ENCODE results near the gene PTGFRN.
"Not testable (repeated sequence)": the region's sequence is repeated elsewhere in the genome, so short reads cannot be mapped to it uniquely, and the experiment has no call there.

The PTGFRN gene

DNA sequence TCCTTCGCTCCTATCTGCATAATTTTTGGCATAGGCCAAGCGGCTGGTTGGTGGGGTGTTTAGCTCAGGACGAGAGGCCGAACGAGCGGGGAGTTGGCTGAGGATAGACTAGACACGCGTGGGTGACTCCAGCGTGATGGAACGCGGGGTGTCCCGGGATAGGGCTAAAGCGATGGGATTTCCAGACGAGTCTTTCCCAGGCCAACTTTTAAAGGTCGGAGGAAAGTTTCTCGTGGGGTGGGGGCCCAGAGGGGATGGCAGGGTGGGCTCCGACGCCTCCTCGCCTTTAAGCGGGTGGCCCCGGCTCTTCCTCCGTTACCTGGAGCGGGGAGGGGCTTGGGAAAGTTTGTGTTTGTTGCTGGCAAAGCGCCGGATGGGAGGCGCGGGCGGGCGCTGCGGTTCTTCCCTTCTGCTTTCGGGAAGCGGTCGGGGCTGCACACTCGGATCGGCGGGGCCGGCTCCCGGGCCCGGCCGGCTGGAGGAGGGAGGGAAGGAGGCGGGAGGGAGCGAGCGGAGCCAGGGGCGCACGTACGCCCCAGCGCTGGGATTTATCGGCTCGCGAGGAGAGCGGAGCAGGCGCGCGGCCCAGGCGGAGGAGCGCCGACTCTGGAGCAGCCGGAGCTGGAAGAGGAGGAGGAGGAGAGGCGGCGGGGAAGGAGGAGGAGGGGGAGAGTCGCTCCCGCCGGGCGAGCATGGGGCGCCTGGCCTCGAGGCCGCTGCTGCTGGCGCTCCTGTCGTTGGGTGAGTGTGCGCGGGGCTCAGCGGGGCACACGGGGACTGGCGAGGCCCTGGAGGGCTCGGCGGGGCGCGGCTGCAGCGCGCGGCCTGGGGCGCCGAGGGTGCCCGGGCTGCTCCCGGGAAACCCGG is at the start of gene PTGFRN:
Gene PTGFRN, plus strand, starts transcription at position 405 of the 867 bp plus-strand sequence. Its CDS starts 288 bp downstream, at position 693.
- no peak for FAIRE-seq

DNA sequence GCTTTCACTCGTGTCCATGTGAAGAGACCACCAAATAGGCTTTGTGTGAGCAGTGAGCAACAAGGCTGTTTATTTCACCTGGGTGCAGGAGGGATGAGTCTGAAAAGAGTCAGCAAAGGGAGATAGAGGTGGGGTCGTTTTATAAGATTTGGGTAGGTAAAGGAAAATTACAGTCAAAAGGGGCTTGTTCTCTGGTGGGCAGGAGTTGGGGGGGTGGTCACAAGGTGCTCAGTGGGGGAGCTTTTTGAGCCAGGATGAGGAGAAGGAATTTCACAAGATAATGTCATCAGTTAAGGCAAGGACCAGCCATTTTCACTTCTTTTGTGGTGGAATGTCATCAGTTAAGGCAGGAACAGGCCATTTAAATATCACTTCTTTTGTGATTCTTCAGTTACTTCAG is 49.5 kb upstream of the PTGFRN start:
- not testable (repeated sequence) for FAIRE-seq

DNA sequence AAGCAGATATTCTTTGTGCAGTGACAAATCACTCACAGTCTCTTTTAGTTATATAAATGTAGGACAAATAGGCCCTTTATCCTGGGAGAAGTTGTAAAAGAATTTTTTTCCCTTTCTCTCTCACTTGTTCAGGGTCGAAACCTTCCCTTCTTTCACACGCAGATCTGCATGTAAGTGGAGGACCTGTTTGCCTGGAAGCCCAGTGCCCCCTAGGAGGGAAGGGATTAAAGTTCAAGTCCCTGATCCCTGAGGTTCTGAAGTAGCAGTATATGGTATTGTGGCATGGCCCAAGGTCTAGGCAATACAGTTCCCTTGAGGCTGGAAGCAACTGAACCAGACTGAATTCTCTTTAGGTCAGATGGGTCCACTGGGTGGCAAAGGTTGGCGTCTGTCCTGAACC is 48.6 kb upstream of the PTGFRN start:
- FAIRE-seq: no peak

DNA sequence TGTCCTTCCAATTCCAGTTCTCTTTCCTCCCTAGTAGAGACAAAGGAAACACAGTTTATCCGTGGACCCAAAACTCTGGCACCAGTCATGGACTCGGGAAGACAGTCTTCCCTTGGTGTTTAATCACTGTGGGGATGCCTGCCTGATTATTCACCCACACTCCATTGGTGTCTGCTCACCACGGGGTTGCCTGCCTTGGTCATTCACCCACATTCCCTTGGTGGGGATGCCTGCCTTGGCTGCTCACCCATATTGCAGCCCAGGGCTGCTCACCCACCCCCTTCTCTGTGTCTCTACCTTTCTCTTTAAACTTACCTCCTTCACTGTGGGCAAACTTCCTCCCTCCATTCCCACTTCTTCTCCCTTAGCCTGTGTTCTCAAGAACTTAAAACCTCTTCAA is 46.7 kb upstream of the PTGFRN start:
- FAIRE-seq: not testable (repeated sequence)

DNA sequence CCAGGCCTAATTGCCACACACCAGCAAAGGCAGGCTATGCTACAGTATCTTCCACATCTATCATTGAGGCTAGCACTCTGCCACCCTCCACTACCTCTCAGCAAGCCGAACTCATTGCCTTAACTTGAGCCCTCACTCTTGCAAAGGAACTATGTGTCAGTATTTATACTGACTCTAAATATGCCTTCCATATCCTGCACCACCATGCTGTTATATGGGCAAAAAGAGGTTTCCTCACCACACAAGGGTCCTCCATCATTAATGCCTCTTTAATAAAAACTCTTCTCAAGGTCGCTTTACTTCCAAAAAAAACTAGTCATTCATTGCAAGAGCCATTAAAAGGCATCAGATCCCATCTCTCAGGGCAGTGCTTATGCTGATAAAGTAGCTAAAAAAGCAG is 43.2 kb upstream of the PTGFRN start:
- not testable (repeated sequence) for FAIRE-seq

DNA sequence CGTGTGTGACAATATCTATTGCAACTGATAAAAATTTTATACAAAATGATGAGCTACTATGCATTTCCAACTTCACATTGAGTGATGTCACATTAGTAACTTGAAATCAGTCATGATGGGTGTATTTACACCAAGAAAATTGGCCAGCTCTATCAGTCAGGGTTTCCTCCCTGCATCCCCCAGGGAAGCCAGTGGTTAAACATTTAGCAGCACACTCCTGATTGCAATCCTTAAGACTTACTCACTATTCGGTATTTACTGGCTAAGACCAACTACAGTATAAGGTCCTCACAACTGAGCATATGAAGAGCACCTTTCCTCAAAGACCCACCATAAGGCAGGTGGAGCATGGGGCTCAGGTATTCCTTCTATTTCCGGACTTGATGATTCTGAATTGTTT is 41.3 kb upstream of the PTGFRN start:
- FAIRE-seq: no peak

DNA sequence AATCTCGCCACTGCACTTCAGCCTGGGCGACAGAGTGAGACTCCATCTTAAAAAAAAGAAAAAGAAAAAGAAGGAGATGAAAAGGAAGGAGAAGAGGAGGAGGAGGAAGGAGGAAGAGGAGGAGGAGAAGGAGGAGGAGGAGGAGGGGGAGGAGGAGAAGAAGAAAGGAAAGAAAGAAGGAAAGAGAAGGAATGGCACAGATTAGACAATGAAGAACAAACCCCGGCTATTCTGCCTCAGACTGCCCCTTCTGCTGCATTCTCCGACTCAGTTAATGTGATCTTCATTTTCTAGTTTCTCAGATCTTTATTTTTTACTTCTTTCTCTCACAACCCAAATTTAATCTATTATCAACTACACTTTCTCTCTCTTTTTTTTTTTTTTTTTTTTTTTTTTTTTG is 40.1 kb upstream of the PTGFRN start:
- no peak for FAIRE-seq

DNA sequence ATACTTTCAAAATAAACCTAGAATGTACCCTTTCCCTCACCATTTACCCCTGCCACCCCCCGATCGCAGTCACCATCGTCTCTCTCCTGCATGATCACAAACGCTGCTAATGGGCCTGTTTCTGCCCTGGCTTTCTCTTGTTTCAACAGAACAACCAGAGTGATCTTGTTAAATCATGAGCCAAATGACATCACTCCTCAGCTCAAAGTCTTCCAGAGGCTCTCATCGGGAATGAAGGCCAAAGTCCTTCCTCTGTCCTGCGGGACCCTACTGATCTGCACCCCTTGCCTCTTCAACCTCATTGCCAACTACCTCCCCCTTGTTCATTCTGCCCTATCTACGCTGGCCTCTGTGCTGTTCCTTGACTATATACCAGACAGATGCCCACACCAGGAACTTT is 39.4 kb upstream of the PTGFRN start:
- FAIRE-seq: no peak

DNA sequence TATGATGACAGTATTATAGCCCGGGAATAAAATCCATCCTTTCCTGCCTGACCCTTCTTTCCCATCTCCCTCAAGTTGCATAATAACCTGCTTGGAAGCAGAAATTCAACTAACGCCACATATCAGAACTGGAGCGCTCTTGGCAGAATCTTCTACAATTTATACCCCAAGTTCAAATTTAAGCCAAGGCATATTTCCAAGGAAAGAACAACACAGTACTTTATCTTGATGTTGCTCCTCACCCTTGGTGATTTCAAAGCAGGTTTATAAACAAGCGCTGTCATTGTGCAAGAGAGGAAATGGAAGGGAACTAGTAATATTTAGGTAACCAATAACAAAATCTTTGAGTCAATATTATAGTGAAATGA is 38.0 kb upstream of the PTGFRN start:
- no peak for FAIRE-seq

DNA sequence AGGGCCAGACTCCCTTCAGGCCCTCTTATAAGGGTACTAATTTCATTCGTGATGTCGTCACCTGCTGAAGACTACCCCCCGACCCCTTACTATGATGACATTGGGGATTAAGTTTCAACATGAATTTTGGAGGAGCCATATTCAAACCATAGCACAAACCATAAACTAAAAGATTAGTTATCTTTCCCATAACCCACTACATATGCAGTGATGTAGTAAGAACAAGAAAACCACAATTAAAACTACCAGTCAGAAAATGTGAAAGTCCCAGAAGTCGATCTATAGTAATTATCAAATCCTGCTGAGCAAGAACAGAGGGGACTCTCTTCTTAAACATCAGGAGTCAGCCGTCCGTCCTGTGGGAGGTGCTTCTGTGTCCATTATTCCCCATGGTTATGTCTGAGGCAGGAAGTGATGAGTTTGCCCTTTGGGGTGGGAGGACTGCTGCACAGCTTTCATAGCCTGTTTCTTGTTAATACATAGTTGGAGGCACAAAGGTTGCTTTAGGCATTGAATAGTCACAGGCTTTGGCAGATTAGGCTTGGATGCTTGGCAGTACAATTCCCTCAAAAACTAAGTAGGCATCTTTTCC is 35.9 kb upstream of the PTGFRN start:
- no peak for FAIRE-seq

DNA sequence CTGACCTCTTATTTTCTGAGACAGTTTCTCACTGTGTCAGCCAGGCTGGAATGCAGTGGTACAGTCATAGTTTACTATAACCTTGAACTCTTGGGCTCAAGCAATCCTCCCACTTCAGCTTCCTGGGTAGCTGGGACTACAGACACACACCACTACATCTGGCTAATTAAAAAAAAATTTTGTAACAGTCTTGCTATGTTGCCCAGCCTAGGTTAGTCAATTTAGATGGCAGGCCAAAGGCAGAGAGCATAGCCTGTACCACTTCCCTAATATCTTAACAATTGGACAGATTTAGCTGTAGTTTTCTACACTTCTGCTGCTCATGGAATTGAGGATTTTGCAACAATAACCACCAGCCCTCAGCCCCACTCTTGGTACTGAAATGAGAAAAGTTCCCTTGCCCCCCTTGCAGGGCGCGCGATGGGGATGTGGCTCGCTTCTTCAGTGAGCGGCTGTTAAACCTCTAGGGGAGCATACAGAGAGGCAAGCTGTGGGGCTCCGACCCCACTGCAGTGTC is 34.9 kb upstream of the PTGFRN start:
- no peak for FAIRE-seq

DNA sequence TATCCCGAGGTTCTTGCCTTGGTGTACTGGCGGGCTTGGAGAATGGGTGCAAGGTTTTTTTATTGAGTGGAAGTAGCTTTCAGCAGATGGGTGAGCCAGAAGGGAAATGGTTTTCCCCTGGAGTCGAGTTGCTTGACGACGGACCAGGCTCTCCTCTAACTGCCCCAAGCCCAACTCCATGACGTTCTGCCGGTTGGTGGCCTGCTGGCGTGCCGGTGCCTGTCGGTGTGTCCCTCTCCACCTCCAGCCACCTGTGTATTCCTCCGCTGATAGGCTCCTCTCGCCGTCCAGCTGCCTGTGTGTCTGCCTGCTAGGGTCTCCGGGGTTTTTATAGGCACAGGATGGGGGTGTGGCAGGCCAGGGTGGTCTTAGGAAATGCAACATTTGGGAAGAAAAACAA is 34.3 kb upstream of the PTGFRN start:
- no peak for FAIRE-seq

DNA sequence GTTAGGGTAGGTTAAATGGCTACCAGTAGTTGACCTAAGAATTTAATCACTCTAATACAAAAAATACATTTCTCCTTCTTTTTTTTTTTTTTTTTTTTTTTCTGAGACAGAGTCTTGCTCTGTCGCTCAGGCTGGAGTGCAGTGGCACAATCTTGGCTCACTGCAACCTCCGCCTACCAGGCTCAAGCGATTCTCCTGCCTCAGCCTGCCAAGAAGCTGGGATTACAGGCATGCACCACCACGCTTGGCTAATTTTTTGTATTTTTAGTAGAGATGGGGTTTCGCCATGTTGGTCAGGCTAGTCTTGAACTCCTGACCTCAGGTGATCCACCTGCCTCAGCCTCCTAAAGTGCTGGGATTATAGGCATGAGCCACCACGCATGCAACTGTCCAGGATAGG is 33.8 kb upstream of the PTGFRN start:
- not testable (repeated sequence) for FAIRE-seq

DNA sequence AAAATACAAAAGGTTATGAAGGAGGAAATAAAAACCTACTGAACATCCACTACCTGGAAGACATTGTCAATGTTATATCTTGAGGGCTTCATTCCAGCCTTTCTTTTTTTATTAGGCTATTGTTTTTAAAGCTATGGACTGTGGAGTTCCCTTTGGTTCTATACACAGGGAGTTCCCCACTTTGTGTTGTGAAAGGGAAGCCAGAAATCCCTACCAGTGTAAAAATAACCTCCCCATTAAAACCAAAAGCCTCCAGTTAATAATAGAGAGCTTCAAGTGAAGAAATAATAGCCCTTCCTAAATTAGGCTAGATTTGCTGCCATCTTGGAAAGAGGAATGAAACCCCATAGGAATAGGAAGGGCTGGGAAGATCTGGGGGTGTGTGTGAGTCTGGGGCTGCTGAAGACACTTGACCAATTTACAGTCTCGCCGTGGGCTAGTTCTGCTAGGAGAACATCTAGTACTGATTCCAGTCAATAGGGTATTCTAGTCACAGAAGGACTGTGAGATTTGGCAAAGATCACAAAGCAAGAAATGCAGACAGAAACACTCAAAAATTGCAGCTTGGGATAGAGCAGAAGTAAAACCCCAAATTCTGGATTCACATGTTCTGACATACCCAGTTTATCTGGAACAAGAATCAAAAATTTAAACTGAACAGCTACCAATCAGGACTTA is 32.4 kb upstream of the PTGFRN start:
- no peak for FAIRE-seq

DNA sequence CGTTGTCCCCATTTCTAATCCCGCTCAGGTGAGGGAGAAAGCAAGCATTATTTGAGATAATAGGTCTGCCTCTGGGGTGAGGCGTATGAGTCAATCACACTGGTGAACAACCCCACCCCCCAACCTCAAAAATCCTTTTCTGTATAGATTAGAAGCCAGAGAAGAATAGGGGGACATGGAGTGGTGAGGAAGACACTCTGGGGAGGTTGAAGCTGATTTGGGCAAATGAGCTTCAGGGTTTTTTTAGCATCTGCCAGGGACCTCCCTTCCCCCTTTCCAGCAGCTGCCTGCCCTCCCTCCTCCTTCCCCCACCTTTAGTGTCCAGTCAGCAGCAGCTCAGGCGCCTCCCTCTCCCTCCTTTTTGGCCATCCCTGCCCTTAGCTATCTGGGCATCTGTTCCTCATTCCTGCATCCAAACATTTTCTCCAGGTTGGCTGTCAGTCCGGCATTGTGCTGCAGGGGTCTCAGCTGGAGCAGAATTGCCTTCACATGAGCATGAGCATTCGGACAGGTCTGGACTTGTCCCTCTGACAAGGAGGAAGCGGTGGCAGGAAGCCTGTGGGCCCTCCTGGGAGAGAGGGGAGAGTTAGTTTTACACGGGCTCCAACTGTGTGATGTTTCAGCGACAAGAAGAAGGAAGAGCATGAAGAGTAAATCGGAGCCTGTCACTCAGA is 30.8 kb upstream of the PTGFRN start:
- no peak for FAIRE-seq

DNA sequence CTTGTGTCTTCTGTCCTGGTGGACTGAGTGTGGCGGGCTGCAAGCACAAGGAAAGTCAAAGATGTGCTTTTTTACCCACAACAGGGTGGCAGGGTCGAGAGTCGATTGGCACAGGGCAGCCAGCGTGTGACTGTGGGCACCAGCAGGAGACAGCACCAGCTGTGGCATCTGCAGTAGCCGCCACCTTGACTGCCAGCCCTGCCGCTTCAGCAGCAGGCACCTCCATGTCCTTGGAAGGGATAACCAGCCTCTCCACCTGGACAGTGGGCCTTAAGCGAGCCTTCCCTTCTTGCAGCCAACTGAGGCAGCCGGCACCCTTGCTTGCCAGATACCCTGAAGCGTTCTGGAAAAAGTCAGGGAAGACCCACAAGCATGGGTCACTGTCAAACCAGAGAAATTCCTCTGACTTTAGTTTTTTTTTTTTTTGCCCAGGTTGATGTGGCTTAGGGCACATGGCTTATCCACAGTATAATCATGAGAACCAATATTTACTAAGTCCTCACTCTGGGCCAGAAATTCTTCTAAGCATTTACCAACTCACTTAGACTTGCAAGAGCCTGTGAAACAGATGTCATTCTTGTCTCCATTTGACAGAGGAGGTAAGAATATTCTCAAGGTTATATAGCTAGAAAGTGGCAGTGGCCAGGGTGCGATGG is 30.1 kb upstream of the PTGFRN start:
- FAIRE-seq: no peak

DNA sequence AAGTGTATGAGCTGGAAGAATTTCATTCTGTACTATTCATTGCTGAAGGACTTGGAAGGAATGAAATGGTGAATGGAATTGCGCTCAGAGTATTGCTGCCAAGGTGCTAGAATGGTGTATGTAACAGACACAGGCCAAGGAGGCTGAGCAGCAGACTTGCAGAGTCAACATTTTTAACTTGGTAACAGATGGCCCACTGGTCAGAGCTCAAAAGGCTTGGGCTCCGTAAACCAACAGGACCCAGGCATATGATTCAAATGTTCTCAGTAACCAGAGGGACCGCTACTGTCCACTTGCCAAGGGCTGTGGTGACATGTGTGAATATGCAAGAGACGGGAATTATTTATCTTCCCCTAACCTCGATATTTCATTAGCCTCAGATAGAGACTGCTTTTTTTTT is 28.8 kb upstream of the PTGFRN start:
- no peak for FAIRE-seq

DNA sequence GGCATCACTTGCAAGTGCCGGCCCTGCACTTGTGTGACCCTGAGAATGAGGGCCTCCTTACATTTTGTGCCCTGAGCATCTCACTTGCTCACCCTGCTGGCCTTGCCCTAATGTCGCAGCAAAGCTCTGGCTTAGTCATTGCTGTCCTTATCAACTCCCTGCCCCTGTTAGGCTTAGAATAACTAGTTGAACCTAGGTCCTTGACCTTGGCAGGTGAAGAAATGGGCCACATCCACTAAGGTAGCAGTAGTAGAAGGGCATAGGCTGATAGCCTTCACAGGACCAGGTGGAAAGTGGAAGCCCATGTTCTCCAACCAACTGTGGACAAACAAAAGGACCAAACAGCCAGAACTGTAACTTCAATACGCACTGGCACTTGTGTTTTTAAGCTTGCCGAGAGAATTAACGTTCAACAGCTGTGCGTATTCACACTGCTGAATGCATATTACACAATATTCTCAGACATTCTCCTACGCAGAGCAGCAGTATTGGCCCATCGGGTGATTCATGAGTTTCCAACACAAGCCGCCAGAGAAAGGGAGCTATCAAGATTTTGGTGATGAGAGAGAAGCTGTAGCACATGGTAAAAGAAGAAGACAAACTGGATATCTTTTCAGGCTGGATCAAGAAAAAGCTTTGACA is 27.7 kb upstream of the PTGFRN start:
- no peak for FAIRE-seq

DNA sequence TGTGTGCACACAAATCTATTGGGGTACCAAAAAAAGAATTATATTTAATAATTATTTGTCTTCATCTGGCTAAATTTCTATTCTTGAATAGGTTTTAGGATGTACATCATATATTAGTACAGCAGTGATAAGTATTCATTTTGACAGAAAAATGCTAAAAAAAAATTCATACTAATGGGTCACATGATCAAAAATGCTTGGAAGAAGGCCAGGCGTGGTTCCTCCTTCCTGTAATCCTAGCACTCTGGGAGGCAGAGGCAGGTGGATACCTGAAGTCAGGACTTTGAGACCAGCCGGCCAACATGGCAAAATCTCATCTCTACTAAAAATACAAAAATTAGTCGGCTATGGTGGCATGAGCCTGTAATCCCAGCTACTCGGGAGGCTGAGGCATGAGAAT is 26.9 kb upstream of the PTGFRN start:
- FAIRE-seq: no peak

DNA sequence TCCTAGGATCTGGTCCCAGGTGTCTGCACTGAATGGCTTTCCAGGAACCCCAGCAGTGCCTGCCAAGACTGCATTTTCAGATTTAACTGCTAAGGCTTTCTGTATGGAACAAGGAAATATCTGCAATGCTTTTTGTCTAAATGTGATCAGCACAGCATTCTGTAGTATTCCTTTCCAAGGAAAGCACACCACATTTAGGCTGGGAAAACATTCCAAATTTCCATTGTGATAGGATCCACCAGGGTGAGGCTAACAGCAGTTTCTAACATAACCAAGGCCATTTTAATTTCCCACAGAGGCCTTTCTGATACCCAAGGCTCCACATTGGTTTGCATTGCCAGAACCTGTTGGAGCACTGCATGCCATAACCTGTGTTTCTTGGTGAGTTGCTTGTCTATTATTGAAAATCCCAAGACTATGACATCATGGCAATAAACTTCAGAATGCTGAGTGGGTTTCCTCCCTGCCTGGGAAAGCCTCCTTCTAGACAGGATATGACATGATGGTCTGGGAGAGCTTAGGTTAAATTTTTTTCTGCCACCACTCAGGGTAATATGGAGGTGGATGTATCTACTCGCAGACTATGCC is 23.3 kb upstream of the PTGFRN start:
- FAIRE-seq: no peak

DNA sequence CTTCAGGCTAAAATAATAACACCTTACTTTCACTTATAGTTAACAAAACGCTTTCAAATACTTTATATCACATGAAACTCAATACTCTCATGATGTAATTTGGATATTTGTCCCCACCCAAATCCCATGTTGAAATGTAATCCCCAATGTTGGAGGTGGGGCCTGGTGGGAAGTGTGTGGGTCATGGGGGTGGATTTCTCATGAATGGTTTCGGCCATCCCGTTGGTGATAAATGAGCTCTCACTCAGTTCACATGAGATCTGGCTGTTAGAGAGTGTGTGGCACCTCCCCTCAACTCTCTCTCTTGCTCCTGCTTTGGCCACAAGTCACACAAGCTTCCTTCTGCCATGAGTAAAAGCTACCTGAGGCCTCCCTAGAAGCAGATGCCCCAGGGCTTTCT is 22.5 kb upstream of the PTGFRN start:
- FAIRE-seq: no peak

DNA sequence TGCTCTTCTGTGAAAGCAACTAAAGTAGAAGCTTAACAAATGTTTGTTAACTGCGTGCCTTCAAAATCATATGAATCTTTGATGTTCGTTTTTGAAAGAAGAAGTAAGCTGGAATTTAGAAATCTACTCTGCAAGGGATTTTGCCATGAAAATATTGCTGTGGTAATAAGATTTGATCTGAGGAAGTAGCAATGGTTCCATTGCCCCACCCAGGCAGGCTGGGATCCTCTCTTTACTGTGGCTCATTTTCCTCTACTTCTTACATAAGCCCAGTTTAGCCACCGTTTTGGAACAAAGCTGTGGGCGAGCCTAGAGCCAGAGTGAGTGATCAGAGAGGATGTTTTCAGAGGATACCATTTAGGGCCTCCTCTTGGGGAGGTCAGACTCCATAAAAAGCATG is 20.3 kb upstream of the PTGFRN start:
- no peak for FAIRE-seq
